ENCODE results near the gene MGAT4B.

MGAT4B gene

GRCh38 chr5:179812135-179812825, 5.6 kb upstream of the MGAT4B start:
- no peak for DNase-seq (ENCODE audit: low spot score)

- DNase-seq (ENCODE audit: low spot score) = no peak
These were observed 977 bp downstream of the MGAT4B start for GRCh38 chr5:179805529-179806249.

GRCh38 chr5:179805070-179805528, 1.6 kb downstream of the MGAT4B start:
- no peak for DNase-seq (ENCODE audit: low spot score)

- DNase-seq (ENCODE audit: low spot score) = no peak
These were observed 2.1 kb downstream of the MGAT4B start for GRCh38 chr5:179804555-179804947.

GRCh38 chr5:179803651-179804554, 2.8 kb downstream of the MGAT4B start:
- no peak for DNase-seq (ENCODE audit: low spot score)

- DNase-seq (ENCODE audit: low spot score) = no peak
These were observed 3.6 kb downstream of the MGAT4B start for GRCh38 chr5:179802950-179803562.

- no peak for DNase-seq (ENCODE audit: low spot score)
These were observed 4.3 kb downstream of the MGAT4B start for GRCh38 chr5:179802207-179802883.

- DNase-seq (ENCODE audit: low spot score) = no peak
These were observed 5.1 kb downstream of the MGAT4B start for GRCh38 chr5:179801304-179802206.

GRCh38 chr5:179800696-179801201, 5.9 kb downstream of the MGAT4B start:
- no peak for DNase-seq (ENCODE audit: low spot score)

GRCh38 chr5:179800071-179800695, 6.5 kb downstream of the MGAT4B start:
- no peak for DNase-seq (ENCODE audit: low spot score)

GRCh38 chr5:179799644-179799973, 7.1 kb downstream of the MGAT4B start:
- no peak for DNase-seq (ENCODE audit: low spot score)

- no peak for DNase-seq (ENCODE audit: low spot score)
These were observed 7.7 kb downstream of the MGAT4B start for GRCh38 chr5:179798771-179799643.

GRCh38 chr5:179798144-179798770, 8.4 kb downstream of the MGAT4B start:
- no peak for DNase-seq (ENCODE audit: low spot score)

GRCh38 chr5:179797741-179798140, 8.9 kb downstream of the MGAT4B start:
- no peak for DNase-seq (ENCODE audit: low spot score)

- no peak for DNase-seq (ENCODE audit: low spot score)
These were observed 9.6 kb downstream of the MGAT4B start for GRCh38 chr5:179796877-179797608.

- DNase-seq (ENCODE audit: low spot score) = peak; percentile 67
These were observed 10.5 kb downstream of the MGAT4B start for GRCh38 chr5:179795863-179796833.
